HG03558 (cell line): ENCODE measurements around the gene CLEC4C.
"Not testable (repeated sequence)": the region's sequence is repeated elsewhere in the genome, so short reads cannot be mapped to it uniquely, and the experiment has no call there.

ENCODE experiments used
- ATAC-seq: cut with Tn5 transposase; IDR thresholded peaks from one replicate; pipeline ENCODE4 v1.9.1; 2021; ENCODE audit warnings: moderate number of reproducible peaks; ENCODE audit not compliant: unreplicated experiment; ENCODE audit errors: extremely low read depth

CLEC4C gene

GRCh38 chr12:7747246-7747645 is at the start of gene CLEC4C:
CLEC4C (minus strand) TSS chr12:7747375; CDS start chr12:7747348, 27 bp downstream.
- no peak for ATAC-seq

DNA sequence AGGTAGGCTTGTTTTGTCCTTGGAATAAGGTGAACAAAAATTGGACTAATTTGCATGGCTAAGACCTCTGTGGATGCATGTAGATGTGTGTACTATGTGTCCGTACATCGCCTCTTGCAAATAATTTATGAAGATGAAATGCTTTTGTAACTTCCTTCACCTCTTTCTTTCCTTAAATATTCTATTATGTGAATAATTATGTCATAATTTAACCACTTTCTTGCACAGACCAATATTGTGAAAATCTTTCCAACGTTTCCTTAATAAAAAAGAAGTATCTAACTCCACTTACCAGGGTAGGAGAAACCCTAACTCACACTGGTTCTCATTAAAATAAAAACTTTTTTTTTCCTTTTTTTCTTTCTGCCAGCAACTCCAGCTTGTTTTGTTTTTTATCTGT is 46.0 kb upstream of the CLEC4C start:
- no peak for ATAC-seq

GRCh38 chr12:7788884-7789528 is 41.8 kb upstream of the CLEC4C start, which contains the start of gene NANOG:
NANOG (plus strand) TSS chr12:7789402; CDS start chr12:7789615, 213 bp downstream.
- ATAC-seq = not testable (repeated sequence)

- ATAC-seq = no peak
Measured at GRCh38 chr12:7788294-7788660, 41.1 kb upstream of the CLEC4C start.

DNA sequence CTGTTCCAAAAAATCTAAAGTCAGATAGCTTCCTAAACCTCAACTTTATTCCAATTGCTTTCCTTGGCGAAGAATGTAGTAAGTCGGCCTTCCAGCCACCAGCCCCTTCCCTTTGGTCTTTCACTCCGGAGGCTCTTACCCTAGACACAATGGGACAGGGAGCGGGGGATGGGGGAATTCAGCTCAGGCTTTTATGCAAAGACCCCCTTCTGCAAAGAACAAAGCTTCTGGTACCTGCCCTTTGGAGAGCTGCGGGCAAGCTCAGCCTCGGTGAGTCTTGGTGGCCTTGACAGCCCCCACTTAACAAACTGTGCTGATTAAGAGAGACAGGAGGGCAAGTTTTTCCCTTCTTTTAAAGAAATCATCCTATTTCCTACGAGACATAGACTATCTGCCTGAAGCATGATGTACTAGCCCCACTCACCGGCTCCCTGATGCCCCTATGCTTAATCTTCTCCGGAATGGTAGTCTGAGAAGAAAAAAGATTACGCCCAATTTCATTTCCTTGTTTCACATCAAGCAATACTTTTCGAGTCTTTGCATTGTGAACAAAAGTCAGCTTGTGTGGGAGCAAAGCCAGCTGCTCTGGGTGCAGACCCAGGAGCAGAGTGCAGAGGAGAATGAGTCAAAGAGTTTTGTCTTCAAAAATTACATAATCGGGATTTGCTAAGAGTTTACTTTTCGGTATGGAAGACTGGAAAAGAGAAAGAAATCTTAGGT is 40.6 kb upstream of the CLEC4C start:
- ATAC-seq = no peak

DNA sequence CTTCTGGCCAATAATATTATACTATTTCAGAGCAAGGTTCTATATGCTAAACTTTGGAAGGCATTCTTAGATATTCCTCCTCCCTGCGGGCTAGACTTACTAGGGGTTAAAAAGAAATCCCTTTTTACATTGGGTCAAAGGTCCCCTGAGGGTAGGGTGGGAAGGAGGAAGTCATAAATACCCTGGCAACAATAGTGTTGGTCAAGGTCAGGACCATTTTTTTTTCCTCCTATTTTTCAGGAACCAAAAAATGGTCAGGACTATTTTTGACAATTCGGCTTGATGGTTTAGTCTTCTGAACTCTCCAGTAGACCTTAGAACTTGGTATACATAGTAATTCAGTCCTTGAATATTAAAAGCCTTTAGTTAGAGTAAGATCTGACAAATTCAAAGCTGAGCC is 37.5 kb upstream of the CLEC4C start:
- ATAC-seq = no peak

- ATAC-seq = not testable (repeated sequence)
Measured at GRCh38 chr12:7783433-7783832, 36.3 kb upstream of the CLEC4C start.

DNA sequence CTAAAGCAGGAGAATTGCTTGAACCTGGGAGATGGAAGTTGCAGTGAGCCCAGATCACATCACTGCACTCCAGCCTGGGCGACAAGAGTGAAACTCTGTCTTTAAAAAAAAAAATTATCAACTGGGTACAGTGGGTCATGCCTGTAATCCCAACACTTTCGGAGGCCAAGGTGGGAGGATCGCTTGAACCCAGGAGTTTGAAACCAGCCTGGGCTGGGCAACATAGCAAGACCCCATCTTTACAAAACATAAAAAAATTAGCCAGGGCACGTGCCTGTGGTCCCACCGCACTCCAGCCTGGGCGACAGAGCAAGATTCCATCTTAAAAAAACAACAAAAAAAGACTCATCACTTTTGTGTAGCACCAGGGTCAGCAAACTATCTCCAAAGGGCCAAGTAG is 34.9 kb upstream of the CLEC4C start:
- no peak for ATAC-seq

DNA sequence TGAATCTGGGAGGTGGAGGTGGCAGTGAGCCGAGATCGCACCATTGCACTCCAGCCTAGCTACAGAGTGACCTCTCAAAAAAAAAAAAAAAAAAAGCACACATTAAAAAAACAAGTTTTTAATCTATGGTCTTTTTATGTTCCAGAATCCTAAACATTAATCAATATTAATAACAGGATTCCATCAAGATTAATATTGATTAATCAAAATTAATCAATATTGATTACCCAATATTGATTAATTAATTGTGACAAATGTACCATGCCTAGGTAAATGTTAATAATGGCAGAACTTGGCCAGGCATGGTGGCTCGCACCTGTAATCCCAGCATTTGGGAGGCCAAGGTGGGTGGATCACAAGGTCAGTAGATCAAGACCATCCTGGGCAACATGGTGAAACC is 34.1 kb upstream of the CLEC4C start:
- ATAC-seq = no peak

DNA sequence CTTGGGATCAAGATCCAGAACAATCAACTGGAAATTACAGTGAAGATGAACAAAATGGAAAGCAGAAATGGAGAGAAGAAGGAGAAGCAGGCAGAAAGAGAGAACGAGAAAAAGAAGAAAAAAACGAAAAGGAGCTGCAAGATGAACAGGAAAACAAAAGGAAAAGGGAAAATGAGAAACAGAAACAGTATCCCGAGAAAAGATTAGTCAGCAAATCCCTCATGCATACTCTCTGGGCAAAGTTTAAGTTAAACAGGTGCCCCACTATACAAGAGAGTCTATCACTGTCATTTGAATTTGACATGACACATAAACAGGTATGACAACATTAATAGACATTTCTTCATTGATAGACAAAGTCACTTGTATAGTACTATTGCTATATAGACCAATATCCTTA is 22.8 kb upstream of the CLEC4C start:
- ATAC-seq = no peak

- ATAC-seq = no peak
Measured at GRCh38 chr12:7758766-7759140, 11.6 kb upstream of the CLEC4C start.

DNA sequence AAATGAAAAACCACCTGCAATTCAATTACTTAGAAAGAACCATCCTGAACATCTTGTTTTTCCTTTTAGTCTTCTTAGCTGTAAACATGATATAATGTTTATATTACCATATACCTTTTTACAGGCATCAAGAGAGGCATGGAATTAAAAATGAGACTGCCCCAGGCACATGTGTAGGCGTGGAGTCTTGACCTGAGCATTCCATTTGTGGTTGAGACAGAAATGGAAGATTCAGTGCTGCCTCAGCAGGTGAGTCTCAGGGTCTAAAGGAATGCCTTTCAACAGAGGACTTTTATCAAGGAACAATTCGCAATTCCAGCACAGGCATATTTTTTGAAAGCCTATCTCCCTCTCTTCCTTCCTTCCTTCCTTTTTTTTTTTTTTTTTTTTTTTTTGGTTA is 9.8 kb upstream of the CLEC4C start:
- ATAC-seq = no peak

GRCh38 chr12:7755668-7756067 is 8.5 kb upstream of the CLEC4C start:
- not testable (repeated sequence) for ATAC-seq

- ATAC-seq = not testable (repeated sequence)
Measured at GRCh38 chr12:7751941-7752922, 5.1 kb upstream of the CLEC4C start.

DNA sequence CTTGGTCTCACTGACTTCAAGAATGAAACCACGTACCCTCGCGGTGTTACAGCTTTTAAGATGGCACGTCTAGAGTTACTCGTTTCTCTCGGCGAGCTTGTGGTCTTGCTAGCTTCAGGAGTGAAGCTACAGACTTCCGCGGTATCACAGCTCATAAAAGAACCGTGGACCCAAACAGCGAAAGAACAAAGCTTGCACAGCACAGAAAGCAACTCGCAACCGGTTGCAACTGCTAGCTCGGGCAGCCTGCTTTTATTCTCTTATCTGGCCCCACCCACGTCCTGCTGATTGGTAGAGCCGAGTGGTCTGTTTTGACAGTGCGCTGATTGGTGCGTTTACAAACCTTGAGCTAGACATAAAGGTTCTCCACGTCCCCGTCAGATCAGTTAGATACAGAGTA is 4.2 kb upstream of the CLEC4C start:
- no peak for ATAC-seq

DNA sequence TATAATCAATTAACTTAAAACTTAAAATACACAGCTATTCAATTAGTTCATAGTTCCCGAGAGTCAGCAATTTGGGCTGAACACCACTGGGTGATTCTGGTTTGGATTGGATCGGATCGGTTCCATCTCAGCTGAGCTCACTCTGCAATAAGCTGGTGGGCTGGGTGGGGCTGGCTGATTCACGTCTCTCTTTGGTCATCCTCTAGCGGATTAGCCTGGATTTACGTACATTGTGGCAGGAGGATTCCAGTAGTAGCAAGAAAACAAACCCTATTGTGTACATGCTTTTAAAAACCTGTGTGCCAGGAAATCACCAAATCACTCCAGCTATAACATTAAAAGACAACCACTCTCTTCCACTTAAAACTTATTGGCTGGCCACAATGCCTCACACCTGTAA is 3.2 kb upstream of the CLEC4C start:
- no peak for ATAC-seq

DNA sequence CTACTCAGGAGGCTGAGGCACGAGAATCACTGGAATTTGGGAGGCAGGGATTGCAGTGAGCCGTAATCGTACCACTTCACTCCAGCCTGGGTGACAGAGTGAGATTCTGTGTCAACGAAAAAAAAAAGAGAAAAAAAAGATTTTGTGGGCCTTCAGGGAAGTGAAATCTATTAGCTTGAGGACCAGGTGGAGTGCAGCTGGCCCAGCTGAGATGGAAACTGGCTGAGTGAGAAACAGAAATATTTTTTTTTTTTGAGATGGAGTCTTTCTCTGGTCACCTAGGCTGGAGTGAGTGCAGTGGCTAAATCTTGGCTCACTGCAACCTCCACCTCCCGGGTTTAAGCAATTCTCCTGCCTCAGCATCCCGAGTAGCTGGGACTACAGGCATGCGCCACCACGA is 2.3 kb upstream of the CLEC4C start:
- no peak for ATAC-seq

DNA sequence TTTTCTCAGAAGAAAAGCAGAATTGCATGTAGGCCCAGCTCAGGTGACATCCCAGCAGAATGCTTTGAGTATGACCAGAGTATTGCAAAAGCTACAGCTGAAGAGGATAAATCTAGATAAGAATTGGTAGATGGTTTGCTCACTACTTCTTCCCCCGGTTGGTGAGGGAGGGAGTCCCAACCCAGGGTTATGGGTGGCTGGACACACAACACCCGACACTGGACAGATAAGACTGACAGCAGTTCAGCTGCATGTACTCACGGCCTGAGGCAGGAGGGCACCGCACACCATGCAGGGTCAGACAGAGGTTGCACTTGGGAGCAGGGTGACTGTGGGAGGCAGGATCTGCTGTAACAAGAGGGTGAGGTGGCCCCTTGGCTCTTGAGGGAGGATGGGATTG is 1.7 kb upstream of the CLEC4C start:
- ATAC-seq = no peak

DNA sequence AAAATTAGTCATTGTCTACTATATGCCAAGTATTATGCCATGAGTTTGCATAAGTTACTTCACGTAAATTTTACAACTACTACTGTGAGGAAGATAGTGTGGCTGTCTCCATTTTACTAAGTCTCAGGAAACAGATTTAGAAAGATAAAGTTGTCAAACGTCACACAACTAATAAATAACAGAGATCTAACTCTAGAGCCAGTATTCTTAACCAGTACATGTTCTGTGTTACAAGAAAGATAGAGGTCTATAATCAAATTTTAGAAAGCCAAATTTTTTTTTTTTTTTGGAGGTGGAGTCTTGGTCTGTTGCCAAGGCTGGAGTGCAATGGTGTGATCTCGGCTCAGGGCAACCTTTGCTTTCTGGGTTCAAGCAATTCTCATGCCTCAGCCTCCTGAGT is 14.2 kb downstream of the CLEC4C start:
- ATAC-seq = no peak

DNA sequence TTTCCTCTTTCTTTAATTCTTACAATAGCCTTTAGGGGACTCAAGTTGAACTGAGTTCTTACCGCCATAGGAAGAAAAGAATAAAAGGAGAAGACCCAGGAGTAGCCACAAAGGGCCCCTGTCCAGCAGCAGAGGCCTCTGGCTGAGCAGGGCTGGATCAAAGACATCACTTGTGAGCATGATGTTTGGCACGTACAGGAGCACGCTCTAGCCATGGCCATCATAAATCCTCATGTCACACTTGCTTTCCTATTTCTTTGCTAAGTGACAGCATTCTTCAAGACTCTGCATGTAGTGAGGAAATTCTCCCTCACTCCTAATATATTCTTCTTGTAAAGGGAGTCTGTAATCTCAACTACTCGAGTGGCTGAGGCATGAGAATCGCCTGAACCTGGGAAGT is 15.7 kb downstream of the CLEC4C start:
- ATAC-seq = no peak

DNA sequence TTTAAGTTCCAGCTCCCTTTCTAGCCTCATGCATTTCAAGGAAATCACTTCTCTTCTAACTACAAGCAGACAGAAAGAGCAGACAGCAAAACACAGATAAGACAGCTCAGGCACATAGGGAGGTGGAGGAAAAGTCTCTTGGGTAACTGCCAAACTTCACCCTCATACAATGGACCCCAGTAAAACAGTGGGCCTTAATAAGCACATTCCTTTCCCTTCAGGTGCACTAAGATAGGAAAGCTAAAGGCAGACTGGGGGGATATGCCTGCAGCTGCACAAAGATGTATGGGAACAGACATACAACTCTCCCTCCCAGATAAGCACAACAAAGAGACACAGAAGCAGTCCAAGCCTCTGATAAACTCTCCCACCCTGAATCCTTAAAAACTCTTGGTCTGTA is 16.2 kb downstream of the CLEC4C start:
- ATAC-seq = not testable (repeated sequence)
